ENCODE measurements around the gene DEFB116.
"Not testable (repeated sequence)": the region's sequence is repeated elsewhere in the genome, so short reads cannot be mapped to it uniquely, and the experiment has no call there.

The DEFB116 gene, protein sequence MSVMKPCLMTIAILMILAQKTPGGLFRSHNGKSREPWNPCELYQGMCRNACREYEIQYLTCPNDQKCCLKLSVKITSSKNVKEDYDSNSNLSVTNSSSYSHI

DNA sequence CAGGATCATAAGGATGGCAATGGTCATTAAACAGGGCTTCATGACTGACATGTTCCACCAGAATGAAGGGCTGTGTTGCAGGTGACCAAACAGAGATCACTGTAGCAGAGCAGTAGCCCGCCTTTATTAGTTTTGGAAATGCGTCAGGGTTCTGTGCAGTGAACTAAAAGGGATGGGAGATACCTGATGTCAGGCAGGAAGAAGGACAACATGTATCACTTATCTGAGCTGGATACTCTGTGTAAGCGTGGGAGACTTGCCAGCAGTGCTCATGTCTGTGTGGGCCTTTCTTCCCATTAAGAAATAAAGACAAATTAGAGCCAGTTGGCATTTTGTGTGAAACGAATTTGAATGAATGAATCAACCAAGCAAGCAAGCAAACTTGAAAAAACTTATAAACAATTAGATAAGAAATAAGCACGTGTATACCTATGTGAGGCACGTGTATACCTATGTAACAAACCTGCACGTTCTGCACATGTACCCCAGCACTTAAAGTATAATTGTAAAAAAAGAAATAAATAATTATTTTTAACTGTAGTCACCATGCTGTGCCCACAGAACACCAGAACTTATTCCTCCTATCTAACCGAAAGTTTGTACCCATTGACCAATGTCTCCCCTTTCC, at the start of gene DEFB116:
DEFB116 (minus strand) TSS at position 51 of the 628 bp plus-strand sequence; CDS start at position 51, 0 bp downstream.
- DNase-seq (ENCODE audit: low spot score), result no peak

DNA sequence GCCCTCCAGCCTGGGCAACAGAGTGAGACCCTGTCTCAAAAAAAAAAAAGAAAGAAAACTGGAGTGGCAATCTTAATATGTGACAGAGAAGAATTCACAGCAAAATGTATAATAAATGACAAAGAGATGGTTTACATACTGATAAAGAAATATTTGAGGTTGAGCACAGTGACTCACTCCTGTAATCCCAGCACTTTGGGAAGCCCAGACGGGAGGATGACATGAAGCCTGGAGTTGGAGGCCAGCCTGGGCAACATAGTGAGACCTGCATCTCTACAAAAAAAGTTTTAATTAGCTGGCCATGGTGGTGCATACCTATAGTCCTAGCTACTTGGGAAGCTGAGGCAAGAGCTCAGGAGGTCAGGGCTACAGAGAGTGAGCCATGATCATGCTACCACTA, 47.6 kb upstream of the DEFB116 start:
- no peak for DNase-seq (ENCODE audit: low spot score)

DNA sequence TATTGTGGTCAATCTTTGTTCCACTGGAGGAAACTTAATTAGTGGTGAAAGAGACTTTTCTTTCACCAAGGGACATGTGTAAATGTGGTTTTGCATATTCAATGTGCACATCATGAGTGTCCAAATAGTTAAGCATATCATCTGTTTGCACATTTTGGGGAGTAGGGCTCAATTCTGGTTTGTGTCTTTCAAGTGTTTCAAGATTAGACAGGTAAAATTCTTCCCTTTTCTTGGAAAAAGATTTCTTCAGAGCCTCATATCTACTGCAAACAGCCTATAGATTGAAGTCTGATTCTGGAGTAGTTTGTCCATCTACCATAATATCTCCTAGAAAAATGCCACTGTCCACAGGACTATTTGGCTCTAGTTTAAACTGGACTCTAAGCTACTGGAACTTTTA, 33.1 kb upstream of the DEFB116 start:
- no peak for DNase-seq (ENCODE audit: low spot score)

DNA sequence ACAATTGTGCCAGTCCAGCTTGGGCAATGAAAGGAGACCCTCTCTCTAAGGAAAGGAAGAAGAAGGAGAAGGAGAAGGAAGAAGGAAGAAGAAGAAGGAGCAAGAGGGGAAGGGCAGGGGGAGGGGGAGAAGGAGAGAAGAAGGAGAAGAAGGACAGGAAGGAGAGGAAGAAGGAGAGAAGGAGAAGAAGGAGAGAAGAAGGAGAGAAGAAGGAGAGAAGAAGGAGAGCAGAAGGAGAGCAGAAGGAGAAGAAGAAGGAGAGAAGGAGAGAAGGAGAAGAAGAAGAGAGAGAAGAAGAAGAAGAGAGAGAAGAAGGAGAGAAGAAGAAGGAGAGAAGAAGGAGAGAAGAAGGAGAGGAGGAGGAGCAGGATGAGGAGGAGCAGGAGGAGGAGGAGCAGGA, 22.5 kb upstream of the DEFB116 start:
- no peak for DNase-seq (ENCODE audit: low spot score)

DNA sequence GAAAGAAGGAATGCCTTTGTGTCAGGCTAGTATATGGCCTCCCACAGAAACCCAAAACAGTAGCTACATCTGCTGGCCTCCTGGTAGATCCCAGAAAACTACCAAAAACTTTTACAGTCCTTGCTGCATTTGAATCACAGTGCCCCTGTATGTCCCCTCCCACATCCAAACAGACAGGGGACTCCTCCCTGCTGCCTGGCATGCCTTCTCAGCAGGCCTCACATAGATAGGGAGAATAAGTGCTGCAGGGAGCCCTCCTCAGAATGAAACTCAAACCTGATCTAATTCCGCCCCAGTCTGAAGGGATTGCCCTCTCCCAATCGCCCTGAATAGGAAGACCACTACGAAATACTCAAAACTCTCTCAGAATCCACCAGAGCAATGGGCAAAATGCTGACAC, 14.1 kb upstream of the DEFB116 start:
- no peak for DNase-seq (ENCODE audit: low spot score)

DNA sequence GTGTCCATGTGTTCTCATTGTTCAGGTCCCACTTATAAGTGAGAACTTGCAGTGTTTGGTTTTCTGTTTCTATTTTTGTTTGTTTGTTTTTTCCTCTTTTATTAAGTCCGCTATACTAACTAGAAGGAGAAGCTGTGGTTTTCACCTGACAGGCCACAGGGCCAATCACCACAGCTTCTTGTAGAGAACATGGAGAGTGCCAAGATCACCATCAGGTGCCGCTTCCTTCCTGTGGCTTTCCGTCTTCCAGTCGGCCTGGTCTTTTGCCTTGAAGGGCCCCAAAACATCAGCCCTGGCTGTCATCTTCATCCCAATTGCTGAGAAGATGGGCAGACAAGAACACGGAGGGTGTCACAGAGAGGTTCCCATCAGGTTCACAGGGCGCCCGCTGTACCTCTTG, 23.4 kb downstream of the DEFB116 start:
- not testable (repeated sequence) for DNase-seq (ENCODE audit: low spot score)

DNA sequence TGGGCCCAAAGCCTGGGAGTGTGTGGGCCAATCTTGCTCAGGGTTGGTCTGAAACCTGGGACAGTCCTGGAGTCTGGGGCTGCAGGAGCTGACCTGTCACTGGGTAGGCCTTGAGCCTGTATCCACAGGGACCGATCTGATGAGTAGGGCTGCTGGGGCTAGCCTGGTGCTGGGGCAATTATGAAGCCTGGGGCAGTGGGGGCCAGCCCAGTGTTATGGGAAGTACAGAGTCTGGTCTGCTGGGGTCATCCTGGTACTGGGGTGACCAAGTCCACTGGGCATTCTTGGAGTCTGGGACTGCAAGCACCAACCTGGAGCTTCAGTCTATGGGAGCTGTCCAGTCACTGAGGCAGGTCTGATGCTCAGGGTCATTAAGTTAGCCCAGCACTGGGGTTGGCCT, 30.2 kb downstream of the DEFB116 start:
- DNase-seq (ENCODE audit: low spot score), result no peak

DNA sequence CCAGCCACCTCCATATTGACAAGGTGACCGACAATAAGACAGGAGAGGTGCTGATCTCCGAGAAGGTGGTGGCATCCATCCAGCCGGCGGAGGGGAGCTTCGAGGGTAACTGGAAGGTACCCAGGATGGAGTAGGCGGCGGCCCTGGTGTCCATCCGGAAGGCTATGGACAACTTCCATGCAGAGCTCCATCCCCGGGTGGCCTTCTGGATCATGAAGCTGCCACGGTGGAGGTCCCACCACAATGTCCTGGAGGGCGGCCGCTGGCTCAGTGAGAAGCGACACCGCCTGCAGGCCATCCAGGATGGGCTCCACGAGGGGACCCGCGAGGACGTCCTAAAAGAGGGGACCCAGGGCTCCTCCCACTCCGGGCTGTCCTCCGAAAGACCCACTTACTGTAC, 33.9 kb downstream of the DEFB116 start:
- DNase-seq (ENCODE audit: low spot score), result no peak

DNA sequence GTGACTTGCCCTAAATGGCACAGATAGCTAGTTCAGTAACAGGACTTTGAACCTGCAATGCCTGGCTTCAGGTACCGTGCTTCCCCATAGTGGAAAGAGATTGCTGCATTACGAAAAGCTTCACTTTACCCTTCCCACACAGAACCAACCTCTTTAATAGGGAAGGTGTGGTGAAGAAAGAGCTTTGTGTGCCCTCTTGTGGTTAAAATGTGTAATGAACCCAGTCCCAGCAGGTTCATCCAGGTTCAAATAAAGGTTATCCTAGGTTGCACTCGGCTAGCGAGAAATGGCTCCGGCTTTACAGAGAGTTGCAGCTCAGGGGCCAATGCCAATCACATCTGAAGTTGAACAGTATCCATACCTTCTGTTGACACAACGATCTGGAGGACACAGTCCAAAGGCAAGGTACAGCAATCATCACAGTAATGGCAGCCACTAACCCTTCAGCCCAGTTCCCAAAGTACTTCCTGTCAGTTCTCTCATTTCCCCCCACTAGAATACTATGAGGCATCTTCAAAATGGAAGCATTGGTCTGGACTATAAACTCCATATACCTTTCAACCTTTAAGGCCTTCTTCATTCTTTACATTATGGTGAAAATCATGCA, 48.0 kb downstream of the DEFB116 start:
- no peak for DNase-seq (ENCODE audit: low spot score)

DNA sequence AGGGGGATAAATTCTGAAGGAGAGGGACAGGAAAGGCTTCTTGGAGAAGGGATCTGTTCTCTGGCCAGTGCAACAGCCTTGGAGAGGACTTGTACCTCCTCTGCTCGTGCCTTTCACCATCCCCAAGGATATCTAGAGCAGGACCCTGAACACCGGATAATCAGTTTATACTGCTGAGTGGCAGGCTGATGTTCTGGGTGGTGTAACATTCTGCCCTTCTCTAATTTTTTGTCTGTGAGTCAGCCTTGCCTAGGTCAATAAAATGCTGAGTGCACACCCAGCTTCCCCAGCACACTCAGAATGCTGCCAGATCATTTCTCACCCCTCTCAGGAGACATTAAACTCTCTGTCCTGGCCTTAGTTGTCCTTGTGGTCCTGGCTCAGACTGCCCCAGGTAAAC, 51.0 kb downstream of the DEFB116 start, which contains the start of gene DEFB115:
DEFB115 (plus strand) TSS at position 301 of the 400 bp plus-strand sequence; CDS start at position 301, 0 bp downstream.
- DNase-seq (ENCODE audit: low spot score), result no peak

DNA sequence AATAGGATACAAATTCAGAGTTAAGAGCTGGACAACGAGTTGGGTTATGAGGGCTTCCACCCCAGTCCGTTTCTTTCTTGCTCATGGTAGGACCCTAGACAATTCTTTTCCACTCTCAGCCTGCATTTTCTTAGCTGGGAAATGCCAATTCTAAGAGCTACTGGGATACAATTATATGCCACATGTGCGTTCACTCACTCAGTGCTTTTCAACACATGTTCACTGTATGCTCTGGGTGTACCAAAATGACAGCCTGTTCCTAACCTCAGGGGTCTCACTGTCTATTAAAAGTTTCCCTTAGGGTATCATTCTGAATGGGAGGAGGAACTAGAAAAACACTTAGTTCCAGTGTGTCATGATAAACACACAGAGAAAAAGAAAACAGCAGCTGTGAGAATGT, 51.4 kb downstream of the DEFB116 start:
- no peak for DNase-seq (ENCODE audit: low spot score)
